CD4-positive, alpha-beta T cell treated with Interleukin-15 for 4 hours (primary cell): ENCODE measurements around the gene FBXL7.

Experiments used
- DNase-seq: peaks from one replicate; pipeline ENCODE4 v3.0.0-alpha.2; 2020; ENCODE audit warnings: low spot score

FBXL7 gene

DNA sequence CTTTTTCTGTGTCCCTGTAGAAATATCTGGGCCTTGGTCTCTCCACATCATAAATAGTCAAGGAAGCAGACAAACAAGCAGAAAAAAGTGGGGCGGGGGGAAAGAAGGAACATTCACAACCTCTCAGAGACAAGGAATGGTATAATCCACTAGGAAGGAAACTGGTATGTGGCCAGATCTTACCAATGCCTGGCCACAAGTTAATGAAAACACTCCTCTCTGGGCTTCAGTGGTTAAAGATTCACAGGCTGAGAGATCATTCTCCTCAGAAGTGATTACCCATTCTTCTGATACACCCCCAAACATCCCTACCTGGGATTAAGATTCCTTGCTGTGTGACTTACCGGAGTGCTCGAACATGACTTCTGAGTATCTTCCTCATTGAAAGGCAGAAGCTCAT lies 389.0 kb downstream of the FBXL7 start:
- DNase-seq = no peak

DNA sequence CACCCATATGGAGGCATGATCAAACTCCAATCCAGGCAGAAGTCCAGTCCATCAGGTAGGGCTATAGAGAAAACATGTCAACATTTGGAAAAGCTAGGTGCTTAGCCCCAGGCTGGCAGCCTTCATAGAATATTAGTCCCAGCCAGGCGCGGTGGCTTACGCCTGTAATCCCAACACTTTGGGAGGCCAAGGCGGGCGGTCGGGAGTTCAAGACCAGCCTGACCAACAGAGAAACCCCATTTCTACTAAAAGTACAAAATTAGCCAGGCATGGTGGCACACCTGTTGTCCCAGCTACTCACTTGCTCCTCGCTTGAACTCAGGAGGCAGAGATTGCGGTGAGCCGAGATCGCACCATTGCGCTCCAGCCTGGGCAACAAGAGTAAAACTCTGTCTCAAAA lies 393.9 kb downstream of the FBXL7 start:
- DNase-seq = no peak

DNA sequence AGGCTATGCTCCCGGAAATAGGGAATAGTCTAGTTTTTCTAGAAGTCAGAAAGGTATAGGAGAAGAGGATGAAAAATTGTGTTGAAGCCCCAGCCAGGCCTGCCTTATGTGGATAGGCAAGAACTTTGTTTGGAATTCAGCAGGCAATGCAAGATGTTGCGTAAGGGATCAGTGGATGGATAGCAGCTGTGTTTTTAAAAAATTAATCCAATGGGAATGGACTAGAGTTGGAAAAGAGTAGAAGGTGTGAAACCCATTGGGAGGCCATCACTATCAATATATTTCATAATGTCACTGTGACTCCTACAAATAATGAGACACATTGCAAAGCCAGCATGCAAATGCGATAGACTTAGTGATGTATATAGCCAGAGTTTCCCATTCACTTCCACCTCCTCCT lies 397.7 kb downstream of the FBXL7 start:
- DNase-seq = no peak

DNA sequence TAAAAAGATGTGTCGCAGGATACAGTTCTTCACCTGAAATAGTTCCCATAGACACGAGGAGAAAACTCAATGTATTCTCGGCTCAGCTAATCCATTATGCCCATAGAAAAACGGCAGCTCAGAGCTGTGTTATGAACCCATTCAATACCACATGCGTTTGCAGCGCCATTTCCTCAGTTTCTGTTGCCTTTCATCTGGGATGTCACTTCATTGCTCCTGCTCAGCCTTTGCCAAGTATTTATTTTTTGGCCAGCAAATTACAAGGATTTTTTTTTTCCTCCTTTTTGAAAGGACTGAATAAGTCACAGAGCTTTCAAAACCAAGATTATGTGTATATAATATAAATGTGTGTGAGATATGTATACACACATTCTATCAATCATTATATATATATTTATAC lies 398.7 kb downstream of the FBXL7 start:
- DNase-seq = no peak

GRCh38 chr5:15899481-15899880 lies 399.5 kb downstream of the FBXL7 start:
- DNase-seq = no peak

DNA sequence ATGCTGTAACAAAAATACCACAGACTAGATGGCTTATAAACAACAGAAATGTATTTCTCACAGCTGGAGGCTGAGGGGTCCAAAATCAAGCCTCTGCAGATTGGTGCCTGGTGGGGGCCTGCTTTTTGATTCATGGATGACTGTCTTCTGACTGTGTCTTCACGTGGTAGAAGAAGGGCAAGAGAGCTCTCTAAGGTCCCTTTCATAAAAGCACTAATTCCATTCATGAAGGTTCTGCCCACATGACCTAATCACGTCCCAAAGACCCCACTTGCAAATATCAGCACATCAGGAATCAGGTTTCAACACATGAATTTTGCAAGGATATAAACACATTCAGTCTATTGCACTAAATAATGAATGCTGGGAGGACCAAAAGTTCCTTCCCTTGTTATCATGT lies 401.2 kb downstream of the FBXL7 start:
- DNase-seq = no peak

DNA sequence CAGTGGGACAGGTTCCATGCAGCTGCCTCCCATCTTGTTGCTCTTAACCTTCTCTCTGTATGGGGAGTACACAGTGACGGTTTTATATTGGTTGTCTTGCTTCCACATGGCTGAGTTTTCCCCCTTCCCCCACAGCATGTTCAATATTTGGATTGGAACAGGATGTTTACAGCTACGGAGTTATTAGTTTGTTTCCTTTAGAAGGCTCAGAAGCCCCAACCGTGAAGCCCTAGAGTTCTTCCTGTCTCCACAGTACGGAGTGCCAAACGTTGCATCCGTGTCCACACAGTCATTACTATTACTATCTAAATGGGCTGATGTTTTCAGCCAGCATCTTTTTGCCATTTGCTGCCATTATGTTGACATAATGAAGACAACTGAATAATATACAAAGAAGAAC lies 402.1 kb downstream of the FBXL7 start:
- no peak for DNase-seq

DNA sequence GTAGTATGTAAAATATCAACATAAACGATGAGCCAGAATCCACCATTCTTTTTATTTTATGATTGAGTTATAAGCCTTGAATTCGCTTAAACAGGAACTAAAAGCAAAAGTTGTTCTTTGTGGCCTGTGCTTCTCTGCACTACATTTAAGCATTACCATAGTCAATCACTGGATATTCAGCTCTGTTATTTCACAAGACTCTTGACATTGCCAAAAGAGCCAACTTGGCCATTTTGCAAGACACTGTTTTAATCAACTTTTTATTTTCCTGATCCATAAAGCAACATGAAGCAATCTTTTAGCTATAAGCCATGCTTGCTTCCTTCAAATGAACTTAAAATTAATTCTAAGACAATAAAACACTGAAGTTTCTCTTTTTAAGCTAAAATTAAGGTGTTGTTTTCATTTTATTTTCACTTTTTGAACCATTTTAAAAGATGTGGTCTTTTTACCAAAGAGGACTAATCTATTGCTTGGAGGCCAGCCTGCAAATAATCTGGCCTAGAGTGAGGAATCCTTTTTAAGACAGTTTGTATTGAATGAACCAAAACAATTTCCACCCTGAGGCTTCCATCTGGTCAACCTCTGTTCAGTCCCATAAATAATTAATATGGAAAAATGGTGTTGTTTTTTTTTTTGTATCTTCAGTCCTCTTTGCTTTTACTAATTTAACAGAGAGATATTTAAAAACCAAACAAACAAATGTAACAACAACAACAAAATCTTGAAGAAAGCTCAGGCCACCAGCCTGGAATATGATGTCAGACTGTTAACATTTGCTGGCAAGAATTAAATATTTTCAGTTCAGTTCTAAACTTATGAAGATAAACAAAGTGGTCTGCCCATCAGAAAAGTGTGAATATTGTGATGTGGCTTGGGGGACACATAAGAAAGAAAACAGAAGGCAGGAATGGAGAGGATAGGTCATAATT lies 405.2 kb downstream of the FBXL7 start:
- DNase-seq = no peak

DNA sequence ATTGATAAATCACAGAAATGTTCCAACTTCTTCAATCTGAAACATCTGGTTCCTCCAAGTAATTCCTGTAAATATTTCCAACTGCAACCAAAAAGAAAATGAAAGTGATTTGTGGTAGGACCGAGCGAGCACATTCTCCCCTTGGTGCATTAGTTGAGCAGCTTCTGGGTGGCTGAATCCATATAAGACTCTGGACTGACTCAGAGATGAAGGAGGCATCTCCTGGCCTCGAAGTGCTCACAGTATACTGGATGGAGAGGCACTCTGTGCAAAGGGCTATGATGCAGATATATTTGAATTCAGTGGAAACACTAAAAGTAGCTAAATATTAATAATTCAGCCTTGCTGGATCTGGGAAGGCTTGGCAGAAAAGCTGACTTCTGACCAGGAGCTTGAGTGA lies 414.7 kb downstream of the FBXL7 start:
- no peak for DNase-seq

DNA sequence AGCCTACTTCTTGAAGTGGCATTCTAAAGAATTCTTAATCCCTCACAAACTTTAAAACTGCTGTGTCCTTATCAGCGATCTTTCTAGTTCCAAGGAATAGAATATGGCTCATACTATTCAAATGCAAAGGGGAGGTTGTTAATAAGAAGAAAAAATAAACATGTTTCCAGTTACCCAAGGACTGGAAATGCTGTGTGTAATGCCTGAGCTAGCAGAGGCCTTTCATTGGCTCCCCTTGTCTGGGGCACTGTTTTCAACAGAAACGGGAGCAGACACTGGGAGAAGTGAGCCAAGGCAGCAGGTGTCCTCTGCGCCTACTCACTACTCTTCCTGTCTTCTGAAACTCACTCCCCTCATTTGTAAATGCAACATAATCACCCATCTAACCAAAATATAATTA lies 426.6 kb downstream of the FBXL7 start:
- DNase-seq = no peak

DNA sequence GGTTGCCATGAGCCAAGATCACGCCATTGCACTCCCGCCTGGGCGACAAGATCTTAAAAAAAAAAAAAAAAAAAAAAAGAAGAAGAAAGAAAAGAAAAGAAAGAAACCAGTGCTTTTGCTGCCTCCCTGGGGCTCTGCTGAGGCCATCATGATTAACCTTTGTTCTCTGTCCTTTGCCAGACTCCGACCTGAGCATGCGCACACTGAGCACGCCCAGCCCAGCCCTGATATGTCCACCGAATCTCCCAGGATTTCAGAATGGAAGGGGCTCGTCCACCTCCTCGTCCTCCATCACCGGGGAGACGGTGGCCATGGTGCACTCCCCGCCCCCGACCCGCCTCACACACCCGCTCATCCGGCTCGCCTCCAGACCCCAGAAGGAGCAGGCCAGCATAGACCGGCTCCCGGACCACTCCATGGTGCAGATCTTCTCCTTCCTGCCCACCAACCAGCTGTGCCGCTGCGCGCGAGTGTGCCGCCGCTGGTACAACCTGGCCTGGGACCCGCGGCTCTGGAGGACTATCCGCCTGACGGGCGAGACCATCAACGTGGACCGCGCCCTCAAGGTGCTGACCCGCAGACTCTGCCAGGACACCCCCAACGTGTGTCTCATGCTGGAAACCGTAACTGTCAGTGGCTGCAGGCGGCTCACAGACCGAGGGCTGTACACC lies 427.9 kb downstream of the FBXL7 start:
- DNase-seq = no peak

GRCh38 chr5:15929611-15930263 lies 429.8 kb downstream of the FBXL7 start:
- DNase-seq = no peak

DNA sequence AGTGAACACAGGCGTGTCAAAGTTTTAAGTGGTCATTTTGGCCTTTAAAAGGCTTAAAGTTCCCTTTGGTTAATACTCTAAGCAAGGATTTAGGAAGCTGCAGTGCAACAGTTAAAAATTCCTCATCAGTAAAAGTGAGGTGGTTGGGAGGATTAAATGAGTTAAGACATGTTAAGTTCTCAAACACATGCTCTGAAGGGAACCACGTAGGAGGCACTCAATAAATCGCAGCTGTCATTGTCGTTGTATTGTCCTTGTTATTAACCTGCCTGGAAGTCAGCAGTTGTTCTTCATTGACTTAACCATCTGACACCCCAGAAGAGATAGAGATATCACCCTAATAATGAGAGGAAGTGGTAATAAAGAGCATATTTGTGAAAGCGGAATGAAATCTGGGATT lies 432.1 kb downstream of the FBXL7 start:
- DNase-seq = no peak

GRCh38 chr5:15933259-15934207 lies 433.6 kb downstream of the FBXL7 start:
- no peak for DNase-seq

DNA sequence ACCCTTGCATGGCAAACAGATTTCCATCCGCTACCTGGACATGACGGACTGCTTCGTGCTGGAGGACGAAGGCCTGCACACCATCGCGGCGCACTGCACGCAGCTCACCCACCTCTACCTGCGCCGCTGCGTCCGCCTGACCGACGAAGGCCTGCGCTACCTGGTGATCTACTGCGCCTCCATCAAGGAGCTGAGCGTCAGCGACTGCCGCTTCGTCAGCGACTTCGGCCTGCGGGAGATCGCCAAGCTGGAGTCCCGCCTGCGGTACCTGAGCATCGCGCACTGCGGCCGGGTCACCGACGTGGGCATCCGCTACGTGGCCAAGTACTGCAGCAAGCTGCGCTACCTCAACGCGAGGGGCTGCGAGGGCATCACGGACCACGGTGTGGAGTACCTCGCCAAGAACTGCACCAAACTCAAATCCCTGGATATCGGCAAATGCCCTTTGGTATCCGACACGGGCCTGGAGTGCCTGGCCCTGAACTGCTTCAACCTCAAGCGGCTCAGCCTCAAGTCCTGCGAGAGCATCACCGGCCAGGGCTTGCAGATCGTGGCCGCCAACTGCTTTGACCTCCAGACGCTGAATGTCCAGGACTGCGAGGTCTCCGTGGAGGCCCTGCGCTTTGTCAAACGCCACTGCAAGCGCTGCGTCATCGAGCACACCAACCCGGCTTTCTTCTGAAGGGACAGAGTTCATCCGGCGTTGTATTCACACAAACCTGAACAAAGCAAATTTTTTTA lies 436.7 kb downstream of the FBXL7 start:
- no peak for DNase-seq

GRCh38 chr5:15937708-15938107 lies 437.7 kb downstream of the FBXL7 start:
- DNase-seq = no peak

DNA sequence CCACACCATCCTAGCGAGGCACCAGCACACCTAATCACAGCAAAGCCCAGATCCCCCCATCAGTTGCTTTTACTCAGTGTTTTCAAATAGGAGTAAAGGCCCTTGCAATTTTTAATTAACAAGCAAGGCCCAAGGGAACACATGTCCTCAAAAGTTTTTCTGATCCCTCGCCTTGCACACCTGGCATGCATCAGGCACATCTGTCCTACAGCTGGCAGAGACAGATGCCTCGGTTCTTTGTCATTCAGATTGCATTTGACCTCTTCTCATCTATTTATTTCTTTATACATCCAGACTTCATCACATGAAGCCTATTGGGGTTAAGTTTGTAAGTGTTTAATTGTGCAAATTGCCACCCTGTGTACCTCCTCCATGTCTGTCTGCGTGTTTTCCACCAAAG lies 438.2 kb downstream of the FBXL7 start:
- DNase-seq = no peak

- no peak for DNase-seq
These were observed 439.0 kb downstream of the FBXL7 start for GRCh38 chr5:15938961-15939360.

DNA sequence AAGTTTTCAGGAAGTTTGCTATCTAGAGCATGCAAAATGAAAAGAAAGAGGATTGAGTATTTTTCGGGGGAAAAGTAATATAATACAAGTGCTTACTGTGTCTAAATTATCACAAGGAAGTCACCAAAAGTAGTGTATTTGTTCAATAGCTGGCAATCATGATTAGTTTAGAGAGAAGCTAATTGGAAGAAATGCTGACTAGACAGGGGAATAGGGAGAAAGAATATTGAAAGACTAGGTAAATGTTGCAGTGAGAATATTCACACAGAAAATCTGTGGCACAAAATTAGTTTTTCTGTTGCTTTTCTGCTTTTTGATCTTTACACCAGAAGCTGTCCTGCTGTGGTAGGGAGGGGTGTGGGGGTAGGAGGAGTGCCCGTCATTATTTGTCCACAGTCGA lies 440.9 kb downstream of the FBXL7 start:
- DNase-seq = no peak

GRCh38 chr5:15943487-15943886 lies 443.5 kb downstream of the FBXL7 start:
- DNase-seq = no peak

GRCh38 chr5:15946026-15946425 lies 446.0 kb downstream of the FBXL7 start:
- no peak for DNase-seq
